Coronary artery (tissue), 2 donors: ENCODE data around the gene ANXA4.

Experiments
- DNase-seq: peaks from one replicate; pipeline ENCODE4 v3.0.0-alpha.2; 2017; ENCODE audit warnings: low spot score
- H3K27ac ChIP-seq, 2 donors: fragments of 200-600 bp; sonication (generic); one replicate each; pipeline ENCODE4 v1.5.1; 2016 to 2019
- H3K4me3 ChIP-seq: fragments of 200-600 bp; sonication (generic); 2 replicates; pipeline ENCODE4 v1.5.1; 2016; ENCODE audit warnings: mild to moderate bottlenecking, moderate library complexity
- CTCF ChIP-seq: fragments of 200-600 bp; sonication (generic); IDR thresholded peaks from one replicate; pipeline ENCODE4 v1.5.1; 2019; ENCODE audit warnings: antibody characterized with exemption

ANXA4 gene

GRCh38 chr2:69741575-69742321 is at the start of gene ANXA4:
Gene ANXA4, plus strand, starts transcription at chr2:69742134. Its CDS starts 39,432 bp downstream, at chr2:69781566.
- Histone ChIP-seq H3K27ac (peak within 1 kb of the TSS; percentile 92 to 97), H3K4me3 (peak within 1 kb of the TSS; percentile 84)
- no peak for TF ChIP-seq CTCF
- DNase-seq: peak; percentile 90

- no peak for TF ChIP-seq CTCF
- Histone ChIP-seq H3K4me3 (no peak overlapping the region), H3K27ac (no peak overlapping the region)
- DNase-seq: no peak
Measured at GRCh38 chr2:69692424-69692823, 49.5 kb upstream of the ANXA4 start.

GRCh38 chr2:69693059-69693774 is 48.7 kb upstream of the ANXA4 start:
- TF ChIP-seq CTCF: no peak
- no peak for DNase-seq
- H3K4me3 ChIP-seq: no peak overlapping the region
- H3K27ac ChIP-seq: no peak overlapping the region

GRCh38 chr2:69693775-69694450 is 48.0 kb upstream of the ANXA4 start:
- H3K4me3 ChIP-seq: no peak overlapping the region
- H3K27ac ChIP-seq: no peak overlapping the region
- no peak for DNase-seq
- no peak for TF ChIP-seq CTCF

- no peak overlapping the region for H3K27ac ChIP-seq
- DNase-seq: no peak
- no peak for TF ChIP-seq CTCF
- no peak overlapping the region for H3K4me3 ChIP-seq
Measured at GRCh38 chr2:69694894-69695849, 46.8 kb upstream of the ANXA4 start.

GRCh38 chr2:69695850-69696216 is 46.1 kb upstream of the ANXA4 start:
- DNase-seq: no peak

More at GRCh38 chr2:69695850-69696216, 46.1 kb upstream of the ANXA4 start:
- no peak overlapping the region for H3K4me3 ChIP-seq
- TF ChIP-seq CTCF: no peak
- H3K27ac ChIP-seq: no peak overlapping the region
